Upper lobe of right lung (tissue), 1 donor: ENCODE results near the gene KRTAP13-4. TPM values are rescaled to one million over a fixed set of nuclear protein-coding genes. Genes with fewer than 3 reads are reported as not detected.

Experiments used
- ATAC-seq: fragments of 200-7000 bp; cut with Tn5 transposase; one replicate; pipeline ENCODE4 v1.9.1; 2020; ENCODE audit warnings: mild to moderate bottlenecking, moderate library complexity
- DNase-seq: peaks from one replicate; pipeline ENCODE4 v3.0.0-alpha.2; 2020
- H3K27ac ChIP-seq: fragments of 200-600 bp; one replicate; pipeline ENCODE4 v1.8.0; 2022
- H3K27me3 ChIP-seq: fragments of 200-600 bp; one replicate; pipeline ENCODE4 v1.8.0; 2022; ENCODE audit warnings: mild to moderate bottlenecking
- H3K36me3 ChIP-seq: fragments of 200-600 bp; one replicate; pipeline ENCODE4 v1.8.0; 2022
- H3K4me1 ChIP-seq: fragments of 200-600 bp; one replicate; pipeline ENCODE4 v1.8.0; 2022
- H3K4me3 ChIP-seq: fragments of 200-600 bp; one replicate; pipeline ENCODE4 v1.8.0; 2022; ENCODE audit warnings: mild to moderate bottlenecking
- H3K9me3 ChIP-seq: fragments of 200-600 bp; one replicate; pipeline ENCODE4 v1.8.0; 2022
- intact Hi-C: fragments of 100-400 bp; cut with DNase I; formaldehyde crosslinking; loops from one replicate; pipeline ENCODE4 v1.11.0; 2022
- total RNA-seq: library from RNA; stranded (reverse); fragmentation: NEBNext Ultra II Directional; extraction: Animal tissue kit (Norgen Biotek cat#: 25700); gene quantifications from one replicate; pipeline ENCODE4 v1.2.1, GENCODE V29; 2021
- TF ChIP-seq, protein P1 (sequence below): fragments of 200-600 bp; IDR thresholded peaks from one replicate; pipeline ENCODE4 v1.8.0; 2022; ENCODE audit warnings: antibody characterized with exemption
- donor health status: DM: no; HTN: yes; CAD: no; lungs with severe emphysema.

Gene KRTAP13-4
- total RNA-seq, 1 donor from 2014 or later, result not detected

DNA sequence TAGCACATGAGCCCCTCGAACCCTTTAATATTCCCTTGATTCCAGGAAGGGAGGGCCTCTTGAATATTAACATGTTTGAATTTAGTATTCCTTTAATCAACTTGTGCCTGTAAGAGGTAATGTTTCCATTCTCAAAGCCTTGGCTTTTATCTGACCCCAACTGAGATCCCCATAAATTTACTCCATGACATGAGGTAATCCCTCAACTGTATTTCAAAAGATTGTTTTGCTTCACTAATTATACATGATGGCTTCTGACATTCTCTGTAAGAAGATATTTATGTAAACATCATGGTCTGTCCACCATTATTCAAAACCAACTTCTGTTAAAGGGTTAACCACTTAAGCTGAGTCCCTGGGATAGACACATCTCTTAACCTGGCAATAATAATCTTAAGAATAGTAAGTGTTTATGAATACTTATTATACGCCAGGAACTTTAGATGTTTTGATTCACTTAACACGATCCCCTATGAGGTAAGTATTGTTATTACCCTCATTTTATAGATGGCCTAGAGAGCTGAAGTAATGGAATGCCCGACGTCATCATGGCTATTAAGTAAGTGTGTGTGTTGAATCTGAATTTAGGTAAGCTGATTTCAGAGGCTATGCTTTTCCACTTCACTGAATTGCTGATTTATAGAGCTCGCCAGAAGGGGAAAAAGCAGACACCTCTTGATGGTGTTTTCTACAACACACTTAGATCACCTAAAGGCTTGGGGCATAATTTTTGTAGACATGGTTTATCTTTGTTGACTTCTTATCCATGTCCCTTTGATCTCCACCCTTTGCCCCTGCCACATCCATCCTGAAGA lies 39.1 kb downstream of the KRTAP13-4 start:
- no peaks in the 10 kb centered on the region for H3K36me3 ChIP-seq
- TF ChIP-seq, protein P1, sequence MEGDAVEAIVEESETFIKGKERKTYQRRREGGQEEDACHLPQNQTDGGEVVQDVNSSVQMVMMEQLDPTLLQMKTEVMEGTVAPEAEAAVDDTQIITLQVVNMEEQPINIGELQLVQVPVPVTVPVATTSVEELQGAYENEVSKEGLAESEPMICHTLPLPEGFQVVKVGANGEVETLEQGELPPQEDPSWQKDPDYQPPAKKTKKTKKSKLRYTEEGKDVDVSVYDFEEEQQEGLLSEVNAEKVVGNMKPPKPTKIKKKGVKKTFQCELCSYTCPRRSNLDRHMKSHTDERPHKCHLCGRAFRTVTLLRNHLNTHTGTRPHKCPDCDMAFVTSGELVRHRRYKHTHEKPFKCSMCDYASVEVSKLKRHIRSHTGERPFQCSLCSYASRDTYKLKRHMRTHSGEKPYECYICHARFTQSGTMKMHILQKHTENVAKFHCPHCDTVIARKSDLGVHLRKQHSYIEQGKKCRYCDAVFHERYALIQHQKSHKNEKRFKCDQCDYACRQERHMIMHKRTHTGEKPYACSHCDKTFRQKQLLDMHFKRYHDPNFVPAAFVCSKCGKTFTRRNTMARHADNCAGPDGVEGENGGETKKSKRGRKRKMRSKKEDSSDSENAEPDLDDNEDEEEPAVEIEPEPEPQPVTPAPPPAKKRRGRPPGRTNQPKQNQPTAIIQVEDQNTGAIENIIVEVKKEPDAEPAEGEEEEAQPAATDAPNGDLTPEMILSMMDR, result no peak
- no peaks in the 10 kb centered on the region for H3K27me3 ChIP-seq
- DNase-seq (no peak), ATAC-seq (no peak)
- H3K9me3 ChIP-seq, result no peaks in the 10 kb centered on the region
- no peaks in the 10 kb centered on the region for H3K4me1 ChIP-seq
- H3K4me3 ChIP-seq, result no peak overlapping the region
- intact Hi-C loops, result no loop called here
- no peak overlapping the region for H3K27ac ChIP-seq

DNA sequence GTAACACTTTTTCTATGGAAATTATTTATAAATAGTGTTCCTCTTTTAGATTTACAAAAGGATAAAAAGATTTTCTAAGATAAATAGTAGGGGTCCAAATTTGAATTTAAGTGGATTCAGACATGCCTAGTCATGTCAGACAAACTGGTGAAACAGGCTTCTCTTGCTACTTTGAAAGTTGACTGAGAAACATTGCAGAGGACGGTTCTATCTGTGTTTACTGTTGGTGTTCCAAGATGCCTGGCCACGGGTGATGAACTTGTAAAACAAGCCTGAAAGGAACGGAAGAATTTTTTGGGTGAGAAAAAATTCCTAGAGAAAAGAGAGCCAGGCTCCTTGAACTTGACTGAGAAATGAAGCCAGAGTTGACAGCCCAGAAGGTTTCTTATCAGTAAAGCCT lies 48.0 kb downstream of the KRTAP13-4 start:
- ATAC-seq (no peak), DNase-seq (no peak)
- TF ChIP-seq, protein P1, result no peak
- Histone ChIP-seq H3K4me3 (no peak overlapping the region), H3K4me1 (no peaks in the 10 kb centered on the region), H3K9me3 (no peaks in the 10 kb centered on the region), H3K27me3 (no peaks in the 10 kb centered on the region), H3K36me3 (no peaks in the 10 kb centered on the region), H3K27ac (no peak overlapping the region)
- intact Hi-C loops, result no loop called here

GRCh38 chr21:30479259-30479658 lies 49.2 kb downstream of the KRTAP13-4 start:
- no peaks in the 10 kb centered on the region for H3K9me3 ChIP-seq
- no peak overlapping the region for H3K27ac ChIP-seq
- TF ChIP-seq, protein P1, result no peak
- ATAC-seq, result no peak
- no peak overlapping the region for H3K4me3 ChIP-seq
- no peaks in the 10 kb centered on the region for H3K27me3 ChIP-seq
- H3K4me1 ChIP-seq, result no peaks in the 10 kb centered on the region
- intact Hi-C loops, result no loop called here
- no peaks in the 10 kb centered on the region for H3K36me3 ChIP-seq
- DNase-seq, result no peak

DNA sequence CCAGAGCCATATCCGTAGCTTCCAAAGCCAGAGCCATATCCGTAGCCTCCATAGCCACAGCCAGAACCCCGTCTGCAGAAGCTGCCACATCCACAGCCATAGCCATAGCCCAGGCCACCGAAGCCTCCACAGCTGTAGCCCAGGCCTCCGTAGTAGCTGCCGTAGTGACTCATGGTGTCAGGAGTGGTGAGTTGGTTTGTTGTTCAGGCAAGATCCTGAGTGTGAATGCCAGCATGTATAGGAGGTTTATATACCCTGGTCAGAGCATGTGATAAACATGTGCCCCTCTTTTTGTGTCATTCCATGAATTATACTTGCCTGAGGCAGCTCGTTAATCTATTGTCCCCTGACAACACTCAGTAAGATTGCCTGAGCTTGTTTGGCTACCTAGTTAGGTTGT lies 50.1 kb downstream of the KRTAP13-4 start, which contains the start of gene KRTAP19-1:
Gene KRTAP19-1 (minus strand): TSS at position 223 of the 400 bp plus-strand sequence. CDS start 50 bp downstream, at position 173.
- no peaks in the 10 kb centered on the region for H3K9me3 ChIP-seq
- no peak for DNase-seq
- H3K36me3 ChIP-seq, result no peaks in the 10 kb centered on the region
- H3K27me3 ChIP-seq, result no peaks in the 10 kb centered on the region
- TF ChIP-seq, protein P1, result no peak
- ATAC-seq, result no peak
- no peak within 1 kb of the TSS for H3K4me3 ChIP-seq
- no peak within 1 kb of the TSS for H3K27ac ChIP-seq
- no peaks in the 10 kb centered on the region for H3K4me1 ChIP-seq
- intact Hi-C loops, result no loop called here

Other genes starting within 250 kb of the KRTAP13-4 start
- not detected for gene CLDN8, start 214.1 kb upstream of the KRTAP13-4 start, total RNA-seq
- not detected for gene KRTAP24-1, start 147.3 kb upstream of the KRTAP13-4 start, total RNA-seq
- gene KRTAP25-1, start 140.7 kb upstream of the KRTAP13-4 start, total RNA-seq, result not detected
- not detected for gene KRTAP26-1, start 109.9 kb upstream of the KRTAP13-4 start, total RNA-seq
- not detected for gene KRTAP27-1, start 92.5 kb upstream of the KRTAP13-4 start, total RNA-seq
- gene KRTAP23-1, start 81.6 kb upstream of the KRTAP13-4 start, total RNA-seq, result not detected
- not detected for gene KRTAP13-2, start 57.9 kb upstream of the KRTAP13-4 start, total RNA-seq
- not detected for gene KRTAP13-1, start 34.2 kb upstream of the KRTAP13-4 start, total RNA-seq
- gene KRTAP13-3, start 4.3 kb upstream of the KRTAP13-4 start, total RNA-seq, result not detected
- gene KRTAP15-1, start 10.1 kb downstream of the KRTAP13-4 start, total RNA-seq, result not detected
- not detected for gene KRTAP19-1, start 50.1 kb downstream of the KRTAP13-4 start, total RNA-seq
- not detected for gene KRTAP19-2, start 57.2 kb downstream of the KRTAP13-4 start, total RNA-seq
- gene KRTAP19-3, start 61.8 kb downstream of the KRTAP13-4 start, total RNA-seq, result not detected
- not detected for gene KRTAP19-4, start 66.9 kb downstream of the KRTAP13-4 start, total RNA-seq
- gene KRTAP19-5, start 71.9 kb downstream of the KRTAP13-4 start, total RNA-seq, result not detected
- gene KRTAP19-6, start 111.6 kb downstream of the KRTAP13-4 start, total RNA-seq, result not detected
- gene KRTAP19-7, start 131.1 kb downstream of the KRTAP13-4 start, total RNA-seq, result not detected
- not detected for gene KRTAP22-2, start 160.2 kb downstream of the KRTAP13-4 start, total RNA-seq
- not detected for gene KRTAP6-3, start 162.2 kb downstream of the KRTAP13-4 start, total RNA-seq
- gene KRTAP6-2, start 168.7 kb downstream of the KRTAP13-4 start, total RNA-seq, result not detected
- gene KRTAP22-1, start 170.9 kb downstream of the KRTAP13-4 start, total RNA-seq, result not detected
- gene KRTAP6-1, start 183.7 kb downstream of the KRTAP13-4 start, total RNA-seq, result not detected
- not detected for gene KRTAP20-1, start 186.2 kb downstream of the KRTAP13-4 start, total RNA-seq
- not detected for gene KRTAP20-4, start 190.4 kb downstream of the KRTAP13-4 start, total RNA-seq
- gene KRTAP20-2, start 205.0 kb downstream of the KRTAP13-4 start, total RNA-seq, result not detected
- gene KRTAP20-3, start 212.6 kb downstream of the KRTAP13-4 start, total RNA-seq, result not detected